Fibroblast of peridontal ligament (primary cell): ENCODE measurements around the gene SLC13A3.

Source experiments
- DNase-seq: peaks from one replicate; pipeline ENCODE4 v3.0.0-alpha.2; 2010; ENCODE audit errors: extremely low read depth

SLC13A3 gene

GRCh38 chr20:46539113-46539512, 112.1 kb downstream of the SLC13A3 start:
- DNase-seq, result no peak

- no peak for DNase-seq
Observed at GRCh38 chr20:46530640-46531039, 120.6 kb downstream of the SLC13A3 start.

- peak; percentile 28 for DNase-seq
Observed at GRCh38 chr20:46523696-46524328, 127.4 kb downstream of the SLC13A3 start.

- DNase-seq, result no peak
Observed at GRCh38 chr20:46523108-46523507, 128.2 kb downstream of the SLC13A3 start.

- DNase-seq, result peak; percentile 63
Observed at GRCh38 chr20:46520976-46521579, 130.2 kb downstream of the SLC13A3 start.

GRCh38 chr20:46520540-46520939, 130.7 kb downstream of the SLC13A3 start:
- no peak for DNase-seq

- no peak for DNase-seq
Observed at GRCh38 chr20:46519471-46520068, 131.7 kb downstream of the SLC13A3 start.

GRCh38 chr20:46512943-46513844, 138.1 kb downstream of the SLC13A3 start, which contains the start of gene ZNF334:
TSS of gene ZNF334 (minus strand) at chr20:46513559. CDS start at chr20:46512102, 1,457 bp downstream.
- DNase-seq, result peak; percentile 46

GRCh38 chr20:46509523-46509922, 141.7 kb downstream of the SLC13A3 start:
- no peak for DNase-seq
